Measurements from ENCODE around the gene TBC1D1. TPM values are rescaled to one million over a fixed set of nuclear protein-coding genes. Genes with fewer than 3 reads are reported as not detected.

The TBC1D1 gene
- total RNA-seq, 1 experiment from 2014 or later, result 89.0 TPM

- H2AFZ ChIP-seq (ENCODE audit: low read length), result no peak overlapping the region
- no peaks in the 10 kb centered on the region for H3K79me2 ChIP-seq (ENCODE audit: low read length)
- H3K9ac ChIP-seq (ENCODE audit: low read length), result no peak overlapping the region
- H3K9me2 ChIP-seq (replicated peaks; ENCODE audit: low read length), result no peaks in the 10 kb centered on the region
- H3K27me3 ChIP-seq (ENCODE audit: low read length), result no peaks in the 10 kb centered on the region
- intact Hi-C loops (cut with micrococcal nuclease), result loop anchor here (2.0 to 5.0 kb wide), 2 partner anchors 255 to 668 kb away; no protein-coding TSS in a partner anchor
- no peaks in the 10 kb centered on the region for H4K20me1 ChIP-seq (ENCODE audit: low read length)
- ChIA-PET CTCF (interaction anchor here (0.7 kb wide), 1 partner anchor 254 kb away, joined by 3 read pairs; no protein-coding TSS in a partner anchor), POLR2A (ENCODE audit: unreplicated experiment) (no interaction called here)
- ATAC-seq, result no peak
- no peaks in the 10 kb centered on the region for H3K9me3 ChIP-seq (ENCODE audit: low read length)
- no peaks in the 10 kb centered on the region for H3F3A ChIP-seq (ENCODE audit: low read length, unreplicated experiment)
- TF ChIP-seq CTCF (conservative IDR thresholded peaks at IDR 0.05; ENCODE audit: low read depth, low read length) (no peak), EZH2 (IDR thresholded peaks at IDR 0.05; ENCODE audit: low read length, unreplicated experiment) (no peak), EZH2phosphoT487 (IDR thresholded peaks at IDR 0.05; ENCODE audit: borderline replicate concordance, low read length) (no peak)
- no peak overlapping the region for H3K27ac ChIP-seq (ENCODE audit: low read length)
- no peaks in the 10 kb centered on the region for H3K36me3 ChIP-seq (ENCODE audit: low read depth, low read length)
- no peaks in the 10 kb centered on the region for H3K4me1 ChIP-seq (ENCODE audit: insufficient read depth, low read length)
- DNase-seq, result no peak
- no TSS peak for BruUV-seq (replicated peaks)
- no peak overlapping the region for H3K4me2 ChIP-seq (ENCODE audit: low read length)
- no peak overlapping the region for H3K4me3 ChIP-seq (ENCODE audit: low read length)
Measured at GRCh38 chr4:38062776-38063097, 171.9 kb downstream of the TBC1D1 start.

- POLR2A ChIA-PET (ENCODE audit: unreplicated experiment), result no interaction called here
- no peak overlapping the region for H2AFZ ChIP-seq (ENCODE audit: low read length)
- no TSS peak for BruUV-seq (replicated peaks)
- no peaks in the 10 kb centered on the region for H4K20me1 ChIP-seq (ENCODE audit: low read length)
- DNase-seq (no peak), ATAC-seq (no peak)
- no peak overlapping the region for H3K9ac ChIP-seq (ENCODE audit: low read length)
- no peaks in the 10 kb centered on the region for H3K9me2 ChIP-seq (replicated peaks; ENCODE audit: low read length)
- TF ChIP-seq EZH2phosphoT487 (IDR thresholded peaks at IDR 0.05; ENCODE audit: borderline replicate concordance, low read length) (no peak), CTCF (conservative IDR thresholded peaks at IDR 0.05; ENCODE audit: low read depth, low read length) (no peak), EZH2 (IDR thresholded peaks at IDR 0.05; ENCODE audit: low read length, unreplicated experiment) (no peak)
- no peak overlapping the region for H3K4me2 ChIP-seq (ENCODE audit: low read length)
- CTCF ChIA-PET, result no interaction called here
- intact Hi-C loops (cut with micrococcal nuclease), result loop anchor here (5.0 kb wide), 1 partner anchor 607 kb away; no protein-coding TSS in a partner anchor
- no peaks in the 10 kb centered on the region for H3K79me2 ChIP-seq (ENCODE audit: low read length)
- peaks cover 6% of the 10 kb centered on the region for H3K4me1 ChIP-seq (ENCODE audit: insufficient read depth, low read length)
- H3K27me3 ChIP-seq (ENCODE audit: low read length), result no peaks in the 10 kb centered on the region
- H3K4me3 ChIP-seq (ENCODE audit: low read length), result no peak overlapping the region
- H3K9me3 ChIP-seq (ENCODE audit: low read length), result no peaks in the 10 kb centered on the region
- no peaks in the 10 kb centered on the region for H3F3A ChIP-seq (ENCODE audit: low read length, unreplicated experiment)
- no peaks in the 10 kb centered on the region for H3K36me3 ChIP-seq (ENCODE audit: low read depth, low read length)
- H3K27ac ChIP-seq (ENCODE audit: low read length), result no peak overlapping the region
Measured at GRCh38 chr4:38065176-38065575, 174.3 kb downstream of the TBC1D1 start.

- H3F3A ChIP-seq (ENCODE audit: low read length, unreplicated experiment), result no peaks in the 10 kb centered on the region
- H2AFZ ChIP-seq (ENCODE audit: low read length), result no peak overlapping the region
- ChIA-PET CTCF (no interaction called here), POLR2A (ENCODE audit: unreplicated experiment) (no interaction called here)
- DNase-seq, result no peak
- intact Hi-C loops (cut with micrococcal nuclease), result loop anchor here (5.0 kb wide), 1 partner anchor 606 kb away; no protein-coding TSS in a partner anchor
- H3K9ac ChIP-seq (ENCODE audit: low read length), result no peak overlapping the region
- no peaks in the 10 kb centered on the region for H4K20me1 ChIP-seq (ENCODE audit: low read length)
- no peaks in the 10 kb centered on the region for H3K79me2 ChIP-seq (ENCODE audit: low read length)
- ATAC-seq, result no peak
- no peaks in the 10 kb centered on the region for H3K9me2 ChIP-seq (replicated peaks; ENCODE audit: low read length)
- BruUV-seq (replicated peaks), result no TSS peak
- peaks cover 6% of the 10 kb centered on the region for H3K4me1 ChIP-seq (ENCODE audit: insufficient read depth, low read length)
- TF ChIP-seq CTCF (conservative IDR thresholded peaks at IDR 0.05; ENCODE audit: low read depth, low read length) (no peak), EZH2phosphoT487 (IDR thresholded peaks at IDR 0.05; ENCODE audit: borderline replicate concordance, low read length) (no peak), EZH2 (IDR thresholded peaks at IDR 0.05; ENCODE audit: low read length, unreplicated experiment) (no peak)
- no peak overlapping the region for H3K4me3 ChIP-seq (ENCODE audit: low read length)
- no peak overlapping the region for H3K4me2 ChIP-seq (ENCODE audit: low read length)
- no peak overlapping the region for H3K27ac ChIP-seq (ENCODE audit: low read length)
- no peaks in the 10 kb centered on the region for H3K9me3 ChIP-seq (ENCODE audit: low read length)
- H3K27me3 ChIP-seq (ENCODE audit: low read length), result no peaks in the 10 kb centered on the region
- no peaks in the 10 kb centered on the region for H3K36me3 ChIP-seq (ENCODE audit: low read depth, low read length)
Measured at GRCh38 chr4:38065900-38066299, 175.0 kb downstream of the TBC1D1 start.

Measured in PC-3 (cell line).